Body of pancreas (tissue), 4 donors: ENCODE results near the gene TNFAIP8. TPM values are rescaled to one million over a fixed set of nuclear protein-coding genes. Genes with fewer than 3 reads are reported as not detected.

ENCODE experiments used
- ATAC-seq: fragments of 150-250 bp; one replicate; pipeline ENCODE4 v1.9.1; 2016
- DNase-seq, 4 donors: peaks; one replicate each; pipeline ENCODE4 v3.0.0-alpha.2; 2019
- H3K27ac ChIP-seq, 4 donors: fragments of 200-600 bp; sonication (generic); 1 replicate in 3 of 4; 2 replicates in 1 of 4; pipeline versions ENCODE4 v1.5.1 to v1.6.1; 2016 to 2019; ENCODE audit warnings: mild to moderate bottlenecking in 1 of 4, mixed read lengths in 1 of 4, moderate library complexity in 1 of 4
- H3K27me3 ChIP-seq, 2 donors: fragments of 200-600 bp; sonication (generic); one replicate each; pipeline ENCODE4 v1.6.0; 2016; ENCODE audit warnings: mild to moderate bottlenecking in 1 of 2
- H3K36me3 ChIP-seq, 2 donors: fragments of 200-600 bp; sonication (generic); replicated peaks in 1 of 2; 2 replicates each; pipeline ENCODE4 v1.5.1; 2016; ENCODE audit warnings: low read depth in 2 of 2; ENCODE audit not compliant: insufficient read depth in 1 of 2
- H3K4me1 ChIP-seq: fragments of 200-600 bp; sonication (generic); one replicate; pipeline ENCODE4 v1.6.0; 2016
- H3K4me3 ChIP-seq, 2 donors: fragments of 200-600 bp; sonication (generic); 1 replicate in 1 of 2; 2 replicates in 1 of 2; pipeline ENCODE4 v1.5.1; 2016 to 2019
- H3K9me3 ChIP-seq, 3 donors: fragments of 200-600 bp; sonication (generic); 1 replicate in 2 of 3; 2 replicates in 1 of 3; pipeline ENCODE4 v1.5.1; 2016
- CTCF ChIP-seq, 7 experiments: fragments of 450-650 bp in 4 of 7; fragments of 200-600 bp in 3 of 7; sonication (generic) in 3 of 7; IDR thresholded peaks; one replicate each; pipeline ENCODE4 v1.5.1; 2016 to 2019; ENCODE audit warnings: antibody characterized with exemption in 7 of 7
- POLR2A ChIP-seq, 3 donors: fragments of 450-650 bp; IDR thresholded peaks; one replicate each; pipeline ENCODE4 v1.6.1; 2016; ENCODE audit warnings: antibody characterized with exemption in 3 of 3, mild to moderate bottlenecking in 2 of 3
- WGBS, 2 donors: methylation state at CpG; one replicate each; pipeline ENCODE4 v1.1.5; 2017; 5-methylcytosine and 5-hydroxymethylcytosine counted together
- intact Hi-C: fragments of 100-400 bp; cut with DNase I; formaldehyde crosslinking; loops from one replicate; pipeline ENCODE4 v1.15.1; 2023
- total RNA-seq, 2 donors: library from RNA; depleted of rRNA; stranded (reverse); fragments of >200 nt; gene quantifications; one replicate each; pipeline ENCODE4 v1.1.0, GENCODE V29; 2016

The TNFAIP8 gene
- total RNA-seq, 2 donors from 2014 or later, result 15.8 to 32.3 TPM

GRCh38 chr5:119361594-119362125 lies 5.8 kb downstream of the TNFAIP8 start:
- Histone ChIP-seq H3K27me3 (no peaks in the 10 kb centered on the region), H3K4me3 (no peak overlapping the region), H3K4me1 (peaks cover 5% of the 10 kb centered on the region), H3K36me3 (no peaks in the 10 kb centered on the region), H3K9me3 (no peaks in the 10 kb centered on the region), H3K27ac (no peak overlapping the region)
- TF ChIP-seq POLR2A (IDR thresholded peaks at IDR 0.05) (no peak), CTCF (IDR thresholded peaks at IDR 0.05) (no peak)
- DNase-seq (no peak), ATAC-seq (no peak)
- intact Hi-C loops, result no loop called here
- 91 to 94% methylated on average over 2 of the region's 2 CpGs for WGBS, 2 donors

- H3K36me3 ChIP-seq, result no peaks in the 10 kb centered on the region
- no peaks in the 10 kb centered on the region for H3K4me1 ChIP-seq
- H3K4me3 ChIP-seq, result no peak overlapping the region
- intact Hi-C loops, result no loop called here
- 88 to 93% methylated on average over 2 of the region's 2 CpGs for WGBS, 2 donors
- H3K27ac ChIP-seq, result no peak overlapping the region
- TF ChIP-seq CTCF (IDR thresholded peaks at IDR 0.05) (no peak), POLR2A (IDR thresholded peaks at IDR 0.05) (no peak)
- no peak for DNase-seq
- H3K9me3 ChIP-seq, result no peaks in the 10 kb centered on the region
- H3K27me3 ChIP-seq, result no peaks in the 10 kb centered on the region
- no peak for ATAC-seq
Measured at GRCh38 chr5:119362714-119363113, 6.9 kb downstream of the TNFAIP8 start.

- Histone ChIP-seq H3K27me3 (no peaks in the 10 kb centered on the region), H3K4me1 (no peaks in the 10 kb centered on the region), H3K27ac (no peak overlapping the region), H3K9me3 (no peaks in the 10 kb centered on the region), H3K36me3 (no peaks in the 10 kb centered on the region), H3K4me3 (no peak overlapping the region)
- TF ChIP-seq CTCF (IDR thresholded peaks at IDR 0.05) (no peak), POLR2A (IDR thresholded peaks at IDR 0.05) (no peak)
- intact Hi-C loops, result no loop called here
- DNase-seq (no peak), ATAC-seq (no peak)
- WGBS, 2 donors, result 83 to 86% methylated on average over 2 of the region's 2 CpGs
Measured at GRCh38 chr5:119363271-119363670, 7.5 kb downstream of the TNFAIP8 start.

GRCh38 chr5:119363936-119364335 lies 8.1 kb downstream of the TNFAIP8 start:
- no peaks in the 10 kb centered on the region for H3K4me1 ChIP-seq
- no peak for TF ChIP-seq CTCF (IDR thresholded peaks at IDR 0.05)
- TF ChIP-seq POLR2A (IDR thresholded peaks at IDR 0.05), result no peak
- WGBS, 2 donors, result 87 to 93% methylated on average over 2 of the region's 2 CpGs

GRCh38 chr5:119365847-119366539 lies 10.2 kb downstream of the TNFAIP8 start:
- no peak for DNase-seq
- WGBS, 2 donors, result 69 to 74% methylated on average over 3 of the region's 3 CpGs
- H3K36me3 ChIP-seq, result no peaks in the 10 kb centered on the region
- H3K27me3 ChIP-seq, result no peaks in the 10 kb centered on the region
- ATAC-seq, result no peak
- H3K9me3 ChIP-seq, result no peaks in the 10 kb centered on the region
- TF ChIP-seq POLR2A (IDR thresholded peaks at IDR 0.05) (no peak), CTCF (IDR thresholded peaks at IDR 0.05) (no peak)
- no peak overlapping the region for H3K4me3 ChIP-seq
- no peak overlapping the region for H3K27ac ChIP-seq
- intact Hi-C loops, result no loop called here
- no peaks in the 10 kb centered on the region for H3K4me1 ChIP-seq

More at GRCh38 chr5:119363936-119364335, 8.1 kb downstream of the TNFAIP8 start:
- Histone ChIP-seq H3K36me3 (no peaks in the 10 kb centered on the region), H3K27ac (no peak overlapping the region), H3K27me3 (no peaks in the 10 kb centered on the region), H3K9me3 (no peaks in the 10 kb centered on the region), H3K4me3 (no peak overlapping the region)
- ATAC-seq (no peak), DNase-seq (no peak)
- intact Hi-C loops, result no loop called here
